HG03097 (cell line): ENCODE results near the gene OXTR.

ENCODE experiments used
- ATAC-seq: cut with Tn5 transposase; IDR thresholded peaks from one replicate; pipeline ENCODE4 v1.9.1; 2021; ENCODE audit not compliant: unreplicated experiment, low FRiP score

OXTR gene

DNA sequence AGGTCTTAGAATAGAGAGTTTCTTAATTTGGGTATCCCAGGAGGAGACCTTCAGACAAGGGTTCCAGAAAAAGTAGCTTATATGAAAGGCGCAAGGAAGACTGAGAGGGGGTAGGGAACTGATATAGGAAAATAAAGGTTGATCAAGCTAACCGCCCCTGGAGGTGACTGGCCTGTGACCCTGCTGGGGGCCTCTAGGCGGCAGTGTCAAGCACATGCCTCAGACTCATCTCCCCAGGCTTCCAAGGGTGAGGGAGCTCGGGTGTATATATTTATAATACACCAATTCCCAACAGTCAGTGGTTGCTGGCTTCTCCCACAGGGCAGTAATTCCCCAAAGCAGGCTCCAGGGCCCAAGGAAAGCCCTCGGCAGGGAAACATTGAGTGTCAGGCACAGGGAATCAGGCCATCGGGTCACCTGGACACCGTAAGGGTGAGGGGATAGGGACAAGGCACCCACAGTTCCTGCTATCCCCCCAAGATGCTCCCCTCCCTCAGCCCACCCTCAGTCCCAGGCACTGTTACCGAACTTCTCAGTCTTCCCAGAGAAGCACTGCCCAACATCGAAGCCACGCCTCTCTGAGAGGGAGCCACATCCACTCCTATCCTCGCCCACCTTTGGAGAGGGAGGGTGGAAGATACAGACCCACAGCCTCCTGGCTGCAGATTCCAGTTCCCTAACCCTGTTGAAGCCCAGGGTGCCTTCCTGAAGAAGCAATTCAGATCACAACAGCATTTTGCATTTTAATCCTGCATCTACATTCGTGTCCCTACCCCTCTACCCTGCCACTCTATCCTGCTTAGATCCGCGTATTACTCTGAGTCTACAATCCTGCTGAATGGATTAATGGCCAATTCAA, 55.3 kb downstream of the OXTR start:
- ATAC-seq, result no peak

DNA sequence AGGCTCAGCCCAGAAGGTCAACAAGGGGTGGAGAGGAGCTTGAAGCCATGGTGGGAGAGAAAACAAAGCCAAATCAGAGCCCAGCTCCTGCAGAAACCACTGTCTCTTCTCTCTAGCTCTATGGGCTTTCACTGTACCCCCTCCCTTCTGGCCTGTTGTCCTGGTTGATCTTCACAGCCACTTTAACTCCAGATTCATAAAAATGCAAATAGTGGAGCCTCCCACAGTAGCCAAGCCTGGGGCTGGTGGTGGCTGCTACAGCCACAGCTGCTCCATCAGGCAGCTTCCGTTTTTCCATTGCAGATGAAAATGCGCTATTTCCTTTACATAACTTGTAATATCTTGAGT, 56.5 kb downstream of the OXTR start:
- no peak for ATAC-seq

DNA sequence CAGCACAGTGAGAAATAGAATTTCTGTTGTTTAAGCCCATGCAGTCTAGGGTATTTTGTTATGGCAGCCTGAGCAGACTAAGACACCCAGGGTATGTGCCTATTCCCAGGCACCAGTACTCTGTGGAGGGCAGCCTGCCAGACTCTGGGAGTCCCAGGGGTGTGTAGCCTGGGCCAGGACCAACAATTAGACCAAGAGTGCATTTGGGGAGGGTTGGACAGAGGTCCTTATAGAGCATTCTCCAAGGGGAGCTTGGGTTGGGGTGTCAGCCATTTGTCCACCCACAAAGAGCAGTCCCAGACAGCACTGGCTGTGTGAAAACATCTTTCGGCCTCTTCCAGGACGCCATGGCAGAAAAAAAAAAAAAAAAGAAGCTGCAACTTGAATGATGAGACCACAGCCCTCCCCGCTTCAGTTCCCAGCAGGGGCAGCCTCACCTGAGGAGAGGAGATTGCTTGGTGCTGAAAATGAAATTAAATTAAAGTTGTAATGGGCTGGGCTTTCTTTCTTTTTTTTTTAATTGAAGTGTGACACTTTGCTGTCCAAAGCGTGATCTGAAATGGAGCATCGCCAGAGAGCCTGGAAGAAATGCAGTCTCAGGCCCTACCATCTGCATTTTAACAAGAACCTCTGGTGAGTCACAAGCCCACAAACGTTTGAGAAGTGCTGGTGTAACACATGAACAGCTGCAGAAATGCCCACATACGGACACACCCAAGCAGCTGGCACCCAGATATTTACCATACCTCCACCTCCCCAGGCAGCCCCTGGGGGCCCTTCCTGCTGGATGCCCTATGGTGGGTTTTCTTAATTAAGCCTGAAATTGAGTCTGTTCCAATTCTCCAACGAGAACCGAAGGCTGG, 57.1 kb downstream of the OXTR start:
- ATAC-seq, result no peak

DNA sequence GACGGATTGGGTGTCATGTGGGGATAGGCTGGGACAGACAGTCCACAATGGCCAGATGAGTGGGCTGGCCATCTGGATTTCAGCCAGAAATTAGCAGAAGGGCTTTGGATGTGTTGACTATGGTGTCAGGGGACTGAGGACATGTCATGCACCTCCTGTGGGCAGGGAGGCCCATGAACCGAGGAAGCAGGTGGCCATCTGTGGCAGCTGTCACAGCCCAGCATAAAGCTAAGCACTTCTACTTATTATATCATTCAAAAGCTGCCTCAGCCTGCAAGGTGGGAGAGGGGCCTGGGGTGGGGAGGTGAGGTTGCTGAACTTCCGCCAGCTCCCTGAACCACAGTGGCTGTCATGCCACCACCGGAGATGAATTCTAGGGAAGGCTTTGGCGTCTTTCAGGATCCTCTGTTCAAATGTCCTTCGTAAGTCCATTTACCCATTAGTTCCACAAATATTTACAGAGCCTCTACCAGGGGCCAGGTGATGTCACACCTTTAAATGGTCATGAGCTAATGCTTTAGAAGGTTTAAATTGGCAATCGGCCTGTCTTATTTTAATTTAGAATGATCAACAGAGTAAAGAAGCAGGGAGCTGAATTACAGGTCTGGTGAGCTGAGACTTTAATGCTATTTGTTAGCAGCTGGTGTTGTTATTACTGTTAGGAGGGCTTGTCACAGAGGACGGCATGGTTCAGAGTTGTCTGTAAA, 59.5 kb downstream of the OXTR start:
- ATAC-seq, result no peak

DNA sequence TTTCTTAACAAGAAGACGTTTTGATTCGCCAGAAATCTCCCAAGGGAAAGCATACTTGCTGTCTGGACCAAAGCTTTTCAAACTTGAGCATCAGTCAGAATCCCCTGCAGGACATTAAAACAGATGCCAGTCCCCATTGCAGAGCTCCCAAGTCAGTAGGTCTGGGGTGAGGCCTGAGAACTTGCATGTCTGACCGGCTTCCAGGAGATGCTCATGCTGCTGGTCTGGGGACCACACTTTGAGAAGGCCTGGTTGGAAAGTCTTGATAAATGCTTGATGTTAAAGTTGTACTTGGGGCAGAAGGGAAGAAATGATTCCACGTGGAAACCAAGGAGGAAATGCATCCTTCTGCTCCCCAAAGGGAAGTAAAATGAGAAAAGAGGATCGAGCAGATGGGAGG, 60.1 kb downstream of the OXTR start:
- no peak for ATAC-seq

DNA sequence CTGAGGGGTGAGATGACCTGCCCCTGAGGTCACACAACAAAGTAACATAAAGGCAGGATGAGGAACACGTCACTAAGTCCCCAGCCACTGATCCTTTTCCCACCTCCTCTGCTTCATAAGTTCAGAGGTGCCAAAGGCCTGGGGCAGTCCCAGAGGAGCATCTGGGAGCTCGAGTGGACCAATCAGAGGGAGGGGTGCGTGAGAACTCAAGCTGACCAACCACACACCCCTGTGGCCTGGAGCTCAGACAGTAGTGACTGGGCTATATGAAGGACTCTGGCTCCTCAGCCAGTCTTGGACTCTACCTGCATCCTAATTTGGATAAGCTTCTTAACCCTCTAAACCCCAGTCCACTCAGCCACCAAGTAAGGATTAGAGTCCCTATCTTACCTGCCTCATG, 63.8 kb downstream of the OXTR start:
- no peak for ATAC-seq

DNA sequence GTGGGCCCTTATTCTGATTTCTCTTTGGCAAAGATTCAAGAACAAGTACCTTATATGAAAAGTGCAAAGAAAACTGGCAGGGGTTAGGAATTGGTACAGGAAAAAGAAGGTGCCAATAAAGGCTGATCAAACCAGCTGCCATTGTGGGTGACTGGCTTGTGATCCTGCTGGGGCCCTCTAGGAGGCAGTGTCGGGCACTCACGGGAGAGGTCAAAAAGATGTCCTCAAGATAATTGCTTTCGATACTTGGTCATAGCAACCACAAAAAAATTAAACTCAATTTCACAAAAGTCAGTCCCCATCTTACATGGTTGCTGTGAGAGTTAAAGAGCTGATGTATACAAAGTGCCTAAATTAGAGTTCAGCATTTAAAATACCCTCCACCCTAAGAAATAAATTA, 66.9 kb downstream of the OXTR start:
- no peak for ATAC-seq
